ENCODE measurements around the gene ETV7. TPM values are rescaled to one million over a fixed set of nuclear protein-coding genes. Genes with fewer than 3 reads are reported as not detected.
A peak's percentile ranks its signal among the peaks of the same experiment; 100 is the strongest.

The ETV7 gene
- polyA plus RNA-seq, 3 donors, result 0.10 to 2.2 (median 1.5) TPM

GRCh38 chr6:36382976-36383375 is 4.5 kb downstream of the ETV7 start:
- Histone ChIP-seq H3K79me2 (ENCODE audit: insufficient read depth, low read length) (no peaks in the 10 kb centered on the region), H2AFZ (ENCODE audit: insufficient read depth, low read depth, low read length, poor library complexity, severe bottlenecking) (no peak overlapping the region), H3K4me1 (ENCODE audit: control insufficient read depth in 1 of 2, insufficient read depth in 2 of 2, low read length in 2 of 2) (peaks cover 14 to 21% of the 10 kb centered on the region in 2 donors), H3K9ac (ENCODE audit: insufficient read depth, low read length, poor library complexity, severe bottlenecking) (no peak overlapping the region), H4K20me1 (ENCODE audit: insufficient read depth, low read length) (no peaks in the 10 kb centered on the region), H3K27me3 (ENCODE audit: control insufficient read depth in 2 of 2, insufficient read depth in 2 of 2, low read length in 2 of 2) (peaks cover 0 to 13% of the 10 kb centered on the region in 2 donors), H3K27ac (ENCODE audit: low read depth in 1 of 2, low read length in 2 of 2) (no peak overlapping the region), H3K36me3 (replicated peaks in 1 of 2; ENCODE audit: control insufficient read depth in 1 of 2, insufficient read depth in 2 of 2, low read length in 2 of 2) (no peaks in the 10 kb centered on the region), H3K9me3 (replicated peaks in 1 of 2; ENCODE audit: control insufficient read depth in 1 of 2, insufficient read depth in 1 of 2, low read length in 2 of 2) (no peaks in the 10 kb centered on the region), H3K4me3 (replicated peaks in 1 of 3; ENCODE audit: low read depth in 2 of 3, low read length in 3 of 3) (no peak overlapping the region), H3K4me2 (replicated peaks; ENCODE audit: extremely low read depth, low read length, poor library complexity, severe bottlenecking) (no peak overlapping the region)
- intact Hi-C loops (cut with micrococcal nuclease), result no loop called here
- TF ChIP-seq CTCF (IDR thresholded peaks at IDR 0.05), result no peak
- Mint-ChIP-seq H3K9me3 (peaks cover 0 to 6% (median 2%) of the 10 kb centered on the region in 7 donors), H3K27me3 (ENCODE audit: low read depth in 3 of 3) (peaks cover 6 to 28% (median 28%) of the 10 kb centered on the region in 3 donors), H3K36me3 (peaks cover 2 to 15% of the 10 kb centered on the region in 2 donors), H3K4me3 (no peak overlapping the region), H3K27ac (no peak overlapping the region), H3K4me1 (peaks cover 21% of the 10 kb centered on the region)
- DNase-seq, result no peak
- WGBS (ENCODE audit: insufficient coverage), result no CpG with 5 or more reads among the region's 4 CpGs

GRCh38 chr6:36381502-36382389 is 5.7 kb downstream of the ETV7 start:
- intact Hi-C loops (cut with micrococcal nuclease), result no loop called here
- Mint-ChIP-seq H3K4me3 (no peak overlapping the region), H3K27me3 (ENCODE audit: low read depth in 3 of 3) (peaks cover 3 to 18% (median 16%) of the 10 kb centered on the region in 3 donors), H3K36me3 (peaks cover 2 to 13% of the 10 kb centered on the region in 2 donors), H3K9me3 (peaks cover 0 to 3% (median 0%) of the 10 kb centered on the region in 7 donors), H3K4me1 (peaks cover 11% of the 10 kb centered on the region), H3K27ac (peak overlapping the region in 2 of 7 donors; percentile 12 to 65)
- no peak for TF ChIP-seq CTCF (IDR thresholded peaks at IDR 0.05)
- Histone ChIP-seq H3K79me2 (ENCODE audit: insufficient read depth, low read length) (no peaks in the 10 kb centered on the region), H3K4me2 (replicated peaks; ENCODE audit: extremely low read depth, low read length, poor library complexity, severe bottlenecking) (no peak overlapping the region), H3K9ac (ENCODE audit: insufficient read depth, low read length, poor library complexity, severe bottlenecking) (no peak overlapping the region), H3K4me1 (ENCODE audit: control insufficient read depth in 1 of 2, insufficient read depth in 2 of 2, low read length in 2 of 2) (peaks cover 4 to 9% of the 10 kb centered on the region in 2 donors), H3K9me3 (replicated peaks in 1 of 2; ENCODE audit: control insufficient read depth in 1 of 2, insufficient read depth in 1 of 2, low read length in 2 of 2) (no peaks in the 10 kb centered on the region), H4K20me1 (ENCODE audit: insufficient read depth, low read length) (no peaks in the 10 kb centered on the region), H3K27me3 (ENCODE audit: control insufficient read depth in 2 of 2, insufficient read depth in 2 of 2, low read length in 2 of 2) (peaks cover 0 to 2% of the 10 kb centered on the region in 2 donors), H3K36me3 (replicated peaks in 1 of 2; ENCODE audit: control insufficient read depth in 1 of 2, insufficient read depth in 2 of 2, low read length in 2 of 2) (no peaks in the 10 kb centered on the region), H3K27ac (ENCODE audit: low read depth in 1 of 2, low read length in 2 of 2) (no peak overlapping the region), H2AFZ (ENCODE audit: insufficient read depth, low read depth, low read length, poor library complexity, severe bottlenecking) (no peak overlapping the region), H3K4me3 (replicated peaks in 1 of 3; ENCODE audit: low read depth in 2 of 3, low read length in 3 of 3) (no peak overlapping the region)
- WGBS (ENCODE audit: insufficient coverage), result 100% methylated on average over 4 of the region's 9 CpGs
- no peak for DNase-seq

Data from CD14-positive monocyte (primary cell).